GM18505 (cell line): ENCODE measurements around the gene DUT.

Experiments
- ATAC-seq: cut with Tn5 transposase; IDR thresholded peaks from one replicate; pipeline ENCODE4 v1.9.1; 2021; ENCODE audit not compliant: unreplicated experiment
- POLR2A ChIP-seq: IDR thresholded peaks from 4 replicates; pipeline ENCODE4 v1.6.1; 2011; ENCODE audit warnings: borderline replicate concordance; ENCODE audit not compliant: insufficient read depth, insufficient read length; ENCODE audit errors: extremely low read depth

The DUT gene

DNA sequence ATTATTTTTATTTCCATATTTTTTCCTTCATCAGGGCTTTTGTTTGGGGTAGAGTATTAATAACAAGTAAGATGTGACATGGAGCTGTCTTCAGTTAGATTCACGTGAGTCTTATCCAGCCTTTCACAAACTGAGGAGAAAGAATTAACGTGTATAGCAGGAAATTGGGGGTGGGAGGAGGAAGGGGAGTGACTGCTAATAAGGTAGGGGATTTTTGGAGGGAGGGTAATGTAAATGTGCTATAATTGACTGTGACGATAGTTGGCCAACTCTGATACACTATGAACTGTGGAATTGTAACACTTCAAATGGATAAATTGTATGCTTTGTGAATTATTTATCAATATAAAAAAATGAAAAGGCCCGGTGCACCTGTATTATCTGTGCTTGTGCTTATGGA lies 8.9 kb downstream of the DUT start:
- TF ChIP-seq POLR2A: no peak
- no peak for ATAC-seq

- ATAC-seq: no peak
Observed at GRCh38 chr15:48343865-48344264, 12.6 kb downstream of the DUT start.

DNA sequence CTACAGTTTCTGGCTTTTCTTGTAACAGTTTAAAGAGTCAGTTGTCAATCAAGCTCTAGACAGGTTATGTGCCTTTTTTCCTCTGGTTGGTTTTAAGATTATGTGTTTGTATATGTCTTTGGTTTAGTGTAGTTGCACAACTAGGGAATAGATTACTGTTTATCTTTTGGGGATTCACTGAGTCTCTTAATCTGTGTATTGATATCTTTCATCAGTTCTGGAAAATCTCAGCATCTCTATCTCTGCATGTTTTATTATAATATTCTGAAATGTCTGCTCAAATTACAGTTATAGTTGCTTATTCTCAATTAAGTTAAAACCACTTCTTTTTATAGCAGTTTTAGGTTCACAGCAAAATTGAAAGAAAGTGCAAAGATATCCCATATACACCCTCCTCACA lies 14.3 kb downstream of the DUT start:
- ATAC-seq: no peak
- no peak for TF ChIP-seq POLR2A

More at GRCh38 chr15:48343865-48344264, 12.6 kb downstream of the DUT start:
- no peak for TF ChIP-seq POLR2A

GRCh38 chr15:48352474-48353072 lies 21.3 kb downstream of the DUT start:
- ATAC-seq: no peak
- no peak for TF ChIP-seq POLR2A

- ATAC-seq: no peak
- TF ChIP-seq POLR2A: no peak
Observed at GRCh38 chr15:48354694-48355303, 23.6 kb downstream of the DUT start.

DNA sequence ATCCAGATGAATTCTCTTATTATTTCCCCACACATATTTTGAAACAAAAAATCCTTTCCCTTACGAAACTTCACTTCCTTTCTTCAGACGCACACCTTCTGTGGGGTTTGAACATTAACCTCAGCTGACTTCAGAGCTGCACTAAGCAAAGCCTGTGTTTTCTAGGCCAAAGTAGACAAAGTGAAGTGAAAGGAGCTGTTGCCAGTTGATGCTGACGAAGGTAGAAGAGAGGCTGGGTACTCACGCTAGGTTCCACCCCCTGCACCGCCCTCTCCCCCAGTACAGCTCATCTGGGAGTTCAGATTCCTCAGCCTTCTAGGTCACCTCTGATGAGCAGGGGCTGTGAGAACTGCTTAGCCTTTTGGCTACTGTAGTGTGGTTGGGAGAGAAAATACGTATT lies 24.1 kb downstream of the DUT start:
- no peak for TF ChIP-seq POLR2A
- no peak for ATAC-seq

- no peak for ATAC-seq
- TF ChIP-seq POLR2A: no peak
Observed at GRCh38 chr15:48358229-48359152, 27.3 kb downstream of the DUT start.

DNA sequence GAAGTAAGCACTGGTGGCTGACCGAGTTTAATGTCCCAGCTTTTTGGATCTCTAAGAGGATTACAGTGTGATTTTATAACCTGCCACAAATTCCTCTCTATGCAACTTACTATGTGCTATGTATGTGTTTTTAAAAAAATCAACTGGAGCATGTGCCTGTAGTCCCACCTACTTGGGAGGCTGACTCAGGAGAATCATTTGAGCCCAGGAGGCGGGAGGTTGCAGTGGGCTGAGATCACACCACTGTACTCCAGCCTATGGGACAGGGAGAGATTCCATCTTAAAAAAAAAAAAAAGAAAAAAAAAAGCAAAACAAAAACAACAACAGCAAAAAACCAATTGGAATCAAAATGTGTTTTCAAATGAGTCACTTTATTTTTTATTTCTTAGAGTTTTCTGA lies 29.6 kb downstream of the DUT start:
- TF ChIP-seq POLR2A: no peak
- ATAC-seq: no peak

- no peak for TF ChIP-seq POLR2A
- ATAC-seq: no peak
Observed at GRCh38 chr15:48361685-48362084, 30.5 kb downstream of the DUT start.

GRCh38 chr15:48363474-48363873 lies 32.2 kb downstream of the DUT start:
- no peak for TF ChIP-seq POLR2A

DNA sequence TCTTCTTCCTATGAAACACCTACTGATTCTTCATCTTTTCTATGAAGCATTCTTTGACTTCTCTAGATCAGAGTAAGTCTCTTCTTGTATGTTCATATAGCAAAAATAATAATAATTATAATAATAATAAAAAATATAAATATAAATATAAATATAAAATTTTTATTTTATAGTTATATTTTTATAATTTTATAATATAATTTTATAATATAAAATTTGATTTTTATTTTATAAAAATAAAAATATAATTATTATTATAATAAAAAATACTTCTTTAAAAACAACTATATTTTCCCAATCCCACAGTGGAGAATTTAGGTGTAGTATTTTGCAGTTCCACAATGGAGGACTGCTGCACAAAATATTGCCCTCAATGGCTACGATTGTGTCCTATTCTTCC lies 34.3 kb downstream of the DUT start:
- TF ChIP-seq POLR2A: no peak
- ATAC-seq: no peak

More at GRCh38 chr15:48363474-48363873, 32.2 kb downstream of the DUT start:
- ATAC-seq: no peak

DNA sequence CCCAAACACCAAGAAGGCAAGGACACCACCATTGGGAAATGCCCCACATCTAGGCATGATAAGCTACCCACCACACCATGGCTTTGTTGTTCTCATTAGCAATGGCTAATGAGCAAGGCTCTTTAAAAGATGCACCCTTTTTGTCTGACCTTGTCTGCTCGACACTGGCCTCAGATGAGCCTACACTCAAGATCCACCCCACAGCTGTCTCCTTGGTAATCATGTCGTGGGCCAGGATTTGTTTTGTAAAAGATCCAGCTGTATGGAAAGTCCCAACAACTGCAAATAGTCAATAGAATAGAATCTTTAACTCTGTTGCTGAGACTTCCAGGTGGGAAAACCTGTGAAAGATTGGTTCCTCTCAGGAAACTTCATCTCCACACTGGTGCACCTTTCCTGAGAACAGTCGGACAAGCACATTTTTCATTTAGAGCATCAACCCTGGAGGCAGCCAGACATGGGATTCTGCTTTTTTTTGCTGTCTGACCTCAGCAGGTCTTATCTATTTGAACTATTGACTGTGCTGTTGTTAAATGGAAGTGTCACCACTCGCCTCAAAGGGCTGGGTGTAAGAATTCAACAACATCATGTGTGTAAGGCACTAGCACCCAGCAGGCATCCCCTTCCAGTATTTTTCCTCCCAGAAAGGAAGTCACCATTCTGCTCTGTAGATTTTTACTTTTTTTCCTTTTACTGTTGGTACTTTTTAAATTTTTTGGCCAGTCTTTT lies 35.5 kb downstream of the DUT start:
- no peak for ATAC-seq

GRCh38 chr15:48367483-48367882 lies 36.3 kb downstream of the DUT start:
- ATAC-seq: no peak
- TF ChIP-seq POLR2A: no peak

More for the DNA sequence above, 35.5 kb downstream of the DUT start:
- TF ChIP-seq POLR2A: no peak
